ENCODE data around the gene RGS9BP.

DNA sequence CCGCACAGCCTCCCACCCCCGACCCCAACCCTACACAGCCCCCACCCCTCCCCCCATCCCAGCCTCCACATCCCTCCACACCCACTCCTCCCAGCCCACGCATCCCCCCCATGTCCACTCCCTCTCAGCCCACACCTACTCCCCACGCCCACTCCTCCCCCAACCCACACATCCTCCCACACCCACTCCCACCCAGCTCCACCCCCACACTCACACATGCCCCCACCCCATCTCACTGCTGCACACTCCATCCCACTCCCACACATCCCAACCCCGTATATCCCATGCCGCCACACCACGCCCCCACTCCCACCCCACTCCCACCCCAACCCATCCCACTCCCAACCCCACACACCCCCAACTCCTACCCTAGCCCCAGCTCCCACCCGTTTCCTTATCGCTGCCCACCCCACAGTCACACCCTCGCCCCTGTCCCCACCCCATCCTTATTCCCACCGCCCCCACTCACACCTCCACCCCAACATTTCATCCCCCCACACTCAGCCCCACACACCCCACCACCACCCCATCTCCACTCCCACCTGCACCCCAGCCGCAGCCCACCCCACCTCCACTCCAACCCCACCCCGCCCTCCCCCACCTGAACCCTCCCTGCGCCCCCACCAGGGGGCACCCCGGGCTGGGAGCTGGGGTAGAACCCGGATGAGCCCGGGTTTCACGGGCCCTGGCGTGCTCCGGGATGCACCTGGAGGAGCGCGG, 44.7 kb downstream of the RGS9BP start:
- TF ChIP-seq TAF1 (IDR thresholded peaks at IDR 0.05; ENCODE audit: borderline replicate concordance, insufficient read depth, low read length): no peak
- no peak for TF ChIP-seq POLR2AphosphoS5 (IDR thresholded peaks at IDR 0.05; ENCODE audit: low read depth, low read length)
- TF ChIP-seq, protein P1, sequence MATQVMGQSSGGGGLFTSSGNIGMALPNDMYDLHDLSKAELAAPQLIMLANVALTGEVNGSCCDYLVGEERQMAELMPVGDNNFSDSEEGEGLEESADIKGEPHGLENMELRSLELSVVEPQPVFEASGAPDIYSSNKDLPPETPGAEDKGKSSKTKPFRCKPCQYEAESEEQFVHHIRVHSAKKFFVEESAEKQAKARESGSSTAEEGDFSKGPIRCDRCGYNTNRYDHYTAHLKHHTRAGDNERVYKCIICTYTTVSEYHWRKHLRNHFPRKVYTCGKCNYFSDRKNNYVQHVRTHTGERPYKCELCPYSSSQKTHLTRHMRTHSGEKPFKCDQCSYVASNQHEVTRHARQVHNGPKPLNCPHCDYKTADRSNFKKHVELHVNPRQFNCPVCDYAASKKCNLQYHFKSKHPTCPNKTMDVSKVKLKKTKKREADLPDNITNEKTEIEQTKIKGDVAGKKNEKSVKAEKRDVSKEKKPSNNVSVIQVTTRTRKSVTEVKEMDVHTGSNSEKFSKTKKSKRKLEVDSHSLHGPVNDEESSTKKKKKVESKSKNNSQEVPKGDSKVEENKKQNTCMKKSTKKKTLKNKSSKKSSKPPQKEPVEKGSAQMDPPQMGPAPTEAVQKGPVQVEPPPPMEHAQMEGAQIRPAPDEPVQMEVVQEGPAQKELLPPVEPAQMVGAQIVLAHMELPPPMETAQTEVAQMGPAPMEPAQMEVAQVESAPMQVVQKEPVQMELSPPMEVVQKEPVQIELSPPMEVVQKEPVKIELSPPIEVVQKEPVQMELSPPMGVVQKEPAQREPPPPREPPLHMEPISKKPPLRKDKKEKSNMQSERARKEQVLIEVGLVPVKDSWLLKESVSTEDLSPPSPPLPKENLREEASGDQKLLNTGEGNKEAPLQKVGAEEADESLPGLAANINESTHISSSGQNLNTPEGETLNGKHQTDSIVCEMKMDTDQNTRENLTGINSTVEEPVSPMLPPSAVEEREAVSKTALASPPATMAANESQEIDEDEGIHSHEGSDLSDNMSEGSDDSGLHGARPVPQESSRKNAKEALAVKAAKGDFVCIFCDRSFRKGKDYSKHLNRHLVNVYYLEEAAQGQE (IDR thresholded peaks at IDR 0.05; ENCODE audit: insufficient read depth in 1 of 2, low read depth in 2 of 2, low read length in 2 of 2): no peak
